NT2/D1 (cell line): ENCODE measurements around the gene SHB.

Experiments used
- YY1 ChIP-seq: IDR thresholded peaks from 2 replicates; pipeline ENCODE4 v1.6.1; 2011; ENCODE audit not compliant: insufficient read length, insufficient read depth
- ZNF274 ChIP-seq: IDR thresholded peaks from 2 replicates; pipeline ENCODE4 v1.6.1; 2011; ENCODE audit warnings: mild to moderate bottlenecking, low read depth, low read length

GRCh38 chr9:38041564-38042243, 27.3 kb downstream of the SHB start:
- TF ChIP-seq YY1, result no peak
- no peak for TF ChIP-seq ZNF274
